GM18517 (cell line): Measurements from ENCODE around the gene TGFBR1.

Experiments
- ATAC-seq: cut with Tn5 transposase; IDR thresholded peaks from one replicate; pipeline ENCODE4 v1.9.1; 2021; ENCODE audit warnings: mild to moderate bottlenecking, moderate library complexity; ENCODE audit not compliant: unreplicated experiment

The TGFBR1 gene

DNA sequence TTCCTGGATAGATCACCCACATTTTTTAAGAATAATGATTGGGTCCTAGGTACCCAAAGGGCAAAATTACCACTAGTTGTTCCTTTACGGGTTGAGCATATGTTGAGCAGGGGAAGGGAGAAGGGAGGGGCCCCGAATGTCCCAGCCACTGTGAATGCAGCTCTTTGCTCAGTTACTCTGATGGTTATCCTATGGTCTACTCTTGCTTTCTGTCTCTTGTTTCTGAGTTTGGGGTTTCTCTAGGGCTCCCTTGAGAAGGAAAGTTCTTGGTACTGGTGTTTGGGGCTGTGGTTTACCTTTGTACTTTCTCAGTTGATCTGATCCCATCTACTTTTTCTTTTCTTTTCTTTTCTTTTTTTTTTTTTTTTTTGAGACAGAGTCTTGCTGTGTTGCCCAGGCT lies 61.2 kb downstream of the TGFBR1 start:
- ATAC-seq: no peak

DNA sequence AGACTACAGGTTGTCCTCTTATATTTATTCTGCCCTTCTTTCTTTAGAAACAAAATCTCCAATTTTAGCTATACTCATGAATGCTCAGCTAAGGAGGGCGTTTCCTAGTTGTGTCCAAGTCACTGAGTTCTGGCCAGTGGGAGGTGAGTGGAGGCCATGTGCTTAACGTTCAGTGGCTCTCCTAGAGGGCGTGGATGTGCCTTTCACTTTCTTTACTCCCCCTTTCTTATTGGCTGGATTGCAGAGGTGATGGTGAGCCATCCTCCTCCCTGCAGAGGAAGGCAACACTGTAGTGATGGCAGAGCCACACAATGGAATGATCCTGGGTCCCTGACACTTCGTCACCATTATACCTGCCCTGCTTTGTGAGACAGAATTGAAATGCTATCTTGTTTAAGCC lies 62.2 kb downstream of the TGFBR1 start:
- ATAC-seq: no peak

DNA sequence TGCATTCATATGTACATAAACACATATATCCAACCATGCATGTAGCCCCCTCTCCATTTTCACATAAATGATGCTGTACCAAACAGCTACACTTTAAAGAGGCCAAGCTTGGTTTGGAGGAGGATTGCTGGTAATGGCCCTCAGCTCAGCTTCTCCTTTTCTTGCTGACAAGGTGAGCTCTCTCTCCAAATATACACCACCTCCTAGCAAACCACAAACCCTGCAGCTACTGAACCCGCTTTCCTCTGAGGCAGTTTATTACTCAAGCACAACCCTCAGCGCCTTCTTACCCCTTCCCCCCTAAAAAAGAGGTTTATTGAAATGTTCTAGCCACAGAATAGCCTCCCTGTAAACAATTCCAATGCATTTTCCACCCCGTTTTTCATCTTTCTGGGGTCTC lies 62.8 kb downstream of the TGFBR1 start:
- no peak for ATAC-seq

DNA sequence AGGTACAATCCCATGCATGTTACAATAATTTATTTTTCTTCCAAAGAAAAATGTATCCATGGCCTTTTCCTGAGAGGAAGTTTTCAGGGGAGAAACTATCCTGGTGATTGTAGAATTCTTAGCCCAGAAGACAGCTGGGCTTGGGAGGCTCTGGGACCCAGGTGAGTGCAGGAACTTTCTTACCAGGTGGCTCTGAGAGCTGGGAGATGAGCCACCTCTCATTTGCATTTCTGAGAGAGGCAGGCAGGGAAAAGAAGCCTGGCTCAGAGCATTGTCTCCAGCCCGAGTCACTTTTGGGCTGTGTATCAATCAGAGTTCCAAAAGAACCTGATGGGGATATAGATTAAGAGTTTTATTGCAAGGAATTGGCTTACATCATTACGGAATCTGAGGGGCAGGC lies 64.2 kb downstream of the TGFBR1 start:
- no peak for ATAC-seq

DNA sequence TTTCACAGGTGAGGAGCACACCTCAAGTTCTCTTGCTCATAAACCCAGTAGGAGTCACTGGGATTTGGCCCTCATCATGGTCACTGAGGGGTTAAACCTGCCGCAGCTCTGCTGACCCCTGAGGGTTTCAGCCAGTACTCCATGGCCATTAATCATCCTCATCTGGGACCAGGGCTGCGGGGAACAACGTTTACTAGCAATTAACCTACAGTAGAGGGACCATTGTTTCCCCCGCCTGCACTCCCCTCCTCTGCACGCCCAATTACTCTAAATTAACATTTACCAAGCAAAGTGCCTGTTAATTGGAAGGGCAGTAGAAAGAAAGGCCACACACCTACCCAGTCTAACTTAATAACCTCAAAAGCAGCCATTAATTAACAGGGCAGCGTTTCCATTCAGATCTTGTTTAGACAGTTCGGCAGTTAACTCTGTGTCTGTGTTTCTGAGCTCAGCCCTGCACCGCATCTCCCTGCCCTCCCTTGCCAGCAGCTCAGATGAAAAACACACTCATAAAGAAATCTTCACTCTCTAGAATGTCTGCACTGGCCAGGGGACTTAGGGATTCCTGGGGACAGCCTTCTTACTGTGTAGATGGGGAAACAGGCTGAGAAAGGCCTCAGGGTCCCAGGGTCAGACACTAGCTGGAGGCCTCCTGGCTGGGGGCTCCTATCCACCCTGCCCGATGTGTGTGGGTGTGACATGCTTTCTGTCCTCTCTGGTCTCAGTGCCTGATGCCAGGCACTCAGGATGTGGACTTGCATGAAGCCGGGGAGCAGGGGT lies 65.3 kb downstream of the TGFBR1 start:
- no peak for ATAC-seq

DNA sequence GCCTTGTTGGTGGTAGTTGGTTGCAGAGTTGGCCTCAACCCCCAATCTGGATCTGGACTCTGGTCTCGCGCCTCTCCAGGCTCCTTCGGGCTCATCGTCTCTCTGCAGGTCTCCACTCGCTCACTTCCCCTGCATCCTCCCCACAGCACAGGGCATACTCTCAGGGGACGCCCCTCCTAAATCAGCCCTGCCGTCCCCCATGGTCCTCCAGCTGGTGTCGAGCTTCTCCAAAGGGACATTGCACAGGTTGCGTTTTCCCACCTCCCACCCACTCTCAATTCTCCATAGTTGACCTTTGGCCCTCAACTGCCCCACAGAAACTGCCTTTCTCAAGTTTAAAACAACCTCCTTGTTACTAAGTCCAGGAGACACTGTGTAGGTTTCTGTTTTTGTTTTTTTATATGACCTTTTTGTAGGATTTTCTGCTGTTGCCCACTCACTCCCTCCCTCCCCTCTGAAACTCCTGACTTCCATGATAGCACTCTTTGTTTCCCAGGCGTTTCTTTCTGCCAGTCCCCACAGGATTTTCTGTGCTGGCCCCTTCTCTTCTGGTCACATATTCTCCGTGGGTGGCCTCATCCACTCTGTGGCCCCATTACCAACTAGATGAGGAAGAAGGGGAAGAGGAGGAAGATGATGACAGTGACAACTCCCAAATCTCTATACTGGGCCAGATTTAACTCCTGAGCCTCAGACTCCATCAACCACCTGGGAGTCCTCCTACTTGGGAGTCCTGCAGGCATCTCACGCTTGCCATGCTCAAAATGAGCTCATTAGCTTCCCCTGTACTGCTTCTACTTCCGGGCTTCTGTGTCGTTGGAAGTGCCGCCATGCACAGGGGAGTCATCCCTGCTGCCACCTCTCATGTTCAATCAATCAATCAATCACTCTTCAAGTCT lies 66.6 kb downstream of the TGFBR1 start:
- no peak for ATAC-seq

DNA sequence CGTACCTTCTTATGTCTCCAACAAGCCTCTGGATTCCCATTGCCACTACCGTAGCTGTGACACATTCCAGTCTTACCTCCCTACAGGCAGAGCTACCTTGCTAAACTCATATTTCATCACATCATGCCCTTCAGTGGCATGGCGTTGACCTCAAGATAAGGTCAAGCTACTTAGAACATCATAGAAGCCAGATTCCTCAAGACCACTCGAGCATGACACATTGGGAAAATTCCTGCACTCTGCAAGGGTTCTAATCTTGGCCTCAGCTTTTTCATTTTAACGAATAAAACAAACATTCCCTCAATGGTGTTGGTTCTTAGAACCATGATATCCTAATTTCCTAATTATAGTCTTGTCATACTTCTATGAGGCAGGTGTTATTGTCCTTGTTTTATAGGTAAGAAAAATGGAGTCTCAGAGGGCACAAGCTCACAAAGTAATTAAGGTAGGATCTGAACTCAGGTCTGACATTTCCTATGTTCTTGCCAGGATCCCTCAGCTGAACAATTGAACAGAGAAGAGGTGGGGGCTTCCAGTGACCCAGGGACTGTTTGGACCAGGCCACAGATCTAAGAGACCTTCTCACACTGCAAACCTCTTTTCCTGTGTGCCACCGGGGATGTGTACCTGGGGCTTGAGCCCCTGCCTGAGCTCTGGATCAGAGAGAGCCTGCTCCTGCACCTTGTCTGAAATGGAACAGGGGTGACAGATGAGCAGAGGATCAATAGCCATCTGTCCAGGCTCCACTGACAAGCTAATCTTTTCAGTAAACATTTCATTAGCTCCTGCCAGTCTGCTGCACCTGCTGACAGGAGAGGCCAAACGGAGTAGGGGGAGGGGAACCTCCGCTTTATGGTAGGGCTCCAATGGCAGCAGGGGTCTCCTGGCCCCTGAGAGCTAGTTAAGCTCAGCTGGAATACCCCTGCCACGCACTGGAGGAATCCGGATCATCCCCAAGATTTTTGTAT lies 67.5 kb downstream of the TGFBR1 start:
- ATAC-seq: no peak

DNA sequence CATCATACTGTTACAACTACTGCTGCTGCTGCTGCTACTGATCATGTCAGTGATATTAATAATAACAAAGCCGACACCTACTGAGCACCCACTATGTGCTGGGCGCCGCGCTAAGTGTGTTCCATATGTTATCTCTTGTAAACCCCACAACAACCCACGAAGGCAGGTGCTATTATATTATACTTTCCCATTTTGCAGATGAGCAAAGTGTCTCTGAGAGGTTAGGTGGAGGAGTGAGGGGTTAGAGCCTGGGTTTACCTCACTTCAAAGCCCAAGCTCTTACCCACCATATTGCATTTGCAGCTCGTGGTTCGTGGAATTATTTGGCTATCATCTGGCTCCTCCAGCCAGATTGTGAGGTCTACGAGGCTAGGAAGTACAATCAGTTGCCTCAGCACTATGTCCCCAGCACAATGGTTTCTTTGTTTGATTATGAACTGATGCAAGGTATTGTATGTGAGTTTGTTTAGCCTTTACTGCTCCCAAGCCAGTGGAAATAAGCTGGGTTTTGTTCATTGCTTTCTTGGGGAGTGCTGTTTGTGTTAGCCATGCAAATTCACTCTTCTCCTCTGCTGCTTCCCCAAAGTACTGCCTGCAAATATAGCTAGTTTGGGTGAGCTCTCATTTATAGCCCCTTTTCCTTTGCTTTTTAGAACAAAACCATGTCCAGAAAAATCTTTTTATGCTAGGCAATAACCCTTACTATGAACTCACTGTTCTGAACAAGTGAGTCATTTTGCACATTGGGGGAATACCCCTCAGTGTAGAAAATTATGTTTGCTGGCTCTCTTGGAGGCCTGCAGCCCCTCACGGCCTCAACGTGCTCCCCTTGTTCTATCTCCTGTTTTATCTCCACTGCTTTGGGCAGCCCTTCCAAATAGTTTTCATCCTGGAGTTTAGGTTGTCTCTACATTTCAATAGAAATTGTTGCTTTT lies 68.9 kb downstream of the TGFBR1 start:
- ATAC-seq: no peak

DNA sequence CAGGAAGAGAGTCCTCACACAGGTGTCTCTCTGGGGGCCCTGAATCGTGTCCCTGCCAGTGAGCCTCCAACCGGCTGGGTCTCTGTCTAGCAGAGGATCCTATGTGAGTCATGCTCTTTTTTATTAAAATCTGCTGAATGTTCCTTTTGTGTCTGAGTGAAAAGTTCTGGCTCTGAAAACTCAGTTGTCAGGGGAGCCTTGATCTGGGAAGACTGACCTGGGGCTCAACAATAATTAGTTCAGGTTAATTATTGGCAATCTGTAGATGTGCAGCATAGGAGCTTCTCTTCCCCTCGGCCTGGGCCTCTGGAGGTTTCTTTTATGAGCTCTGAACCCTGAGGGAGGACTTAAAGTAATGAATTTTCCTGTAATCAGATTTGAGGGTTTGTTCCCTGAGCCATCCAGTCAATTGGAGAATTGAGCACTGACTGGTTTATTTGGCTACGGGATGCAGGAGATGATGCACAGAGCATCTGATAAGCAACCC lies 71.7 kb downstream of the TGFBR1 start:
- ATAC-seq: no peak

DNA sequence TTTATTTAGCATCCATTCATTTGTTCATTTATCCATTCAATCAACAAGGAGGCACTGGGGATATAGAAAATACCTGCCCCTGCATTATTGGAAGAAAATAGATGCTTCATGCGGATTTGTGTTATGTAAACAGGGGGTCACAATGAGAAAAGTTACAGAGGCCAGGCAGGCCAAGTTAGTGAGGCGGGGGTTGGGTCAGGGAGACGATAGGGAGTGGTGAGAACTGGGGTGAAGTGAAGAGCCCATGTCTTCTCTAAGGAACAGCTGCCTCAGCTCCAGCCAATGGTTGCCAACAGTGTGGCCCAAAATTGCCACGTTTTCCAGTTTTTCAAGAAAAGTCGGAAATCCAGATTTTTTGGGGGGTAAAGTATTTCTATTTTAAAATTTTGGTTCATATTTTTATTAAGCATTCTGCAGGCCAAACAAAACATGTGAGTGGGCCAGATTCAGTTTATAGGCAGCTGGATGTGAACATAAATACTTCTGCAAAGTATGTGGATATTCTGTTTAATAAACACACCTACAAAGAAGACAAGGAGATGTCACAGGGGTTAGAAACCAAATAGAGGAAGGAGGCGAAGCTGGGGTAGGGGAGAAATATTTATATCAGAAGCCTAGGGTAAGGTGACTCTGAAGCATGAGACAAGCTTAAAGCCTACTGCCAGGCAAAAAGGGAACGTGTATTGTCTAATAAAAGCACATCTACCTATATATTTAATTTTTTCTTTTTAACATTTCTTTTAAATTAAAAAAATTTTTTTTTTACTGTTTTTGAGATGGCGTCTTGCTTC lies 72.9 kb downstream of the TGFBR1 start:
- ATAC-seq: no peak

DNA sequence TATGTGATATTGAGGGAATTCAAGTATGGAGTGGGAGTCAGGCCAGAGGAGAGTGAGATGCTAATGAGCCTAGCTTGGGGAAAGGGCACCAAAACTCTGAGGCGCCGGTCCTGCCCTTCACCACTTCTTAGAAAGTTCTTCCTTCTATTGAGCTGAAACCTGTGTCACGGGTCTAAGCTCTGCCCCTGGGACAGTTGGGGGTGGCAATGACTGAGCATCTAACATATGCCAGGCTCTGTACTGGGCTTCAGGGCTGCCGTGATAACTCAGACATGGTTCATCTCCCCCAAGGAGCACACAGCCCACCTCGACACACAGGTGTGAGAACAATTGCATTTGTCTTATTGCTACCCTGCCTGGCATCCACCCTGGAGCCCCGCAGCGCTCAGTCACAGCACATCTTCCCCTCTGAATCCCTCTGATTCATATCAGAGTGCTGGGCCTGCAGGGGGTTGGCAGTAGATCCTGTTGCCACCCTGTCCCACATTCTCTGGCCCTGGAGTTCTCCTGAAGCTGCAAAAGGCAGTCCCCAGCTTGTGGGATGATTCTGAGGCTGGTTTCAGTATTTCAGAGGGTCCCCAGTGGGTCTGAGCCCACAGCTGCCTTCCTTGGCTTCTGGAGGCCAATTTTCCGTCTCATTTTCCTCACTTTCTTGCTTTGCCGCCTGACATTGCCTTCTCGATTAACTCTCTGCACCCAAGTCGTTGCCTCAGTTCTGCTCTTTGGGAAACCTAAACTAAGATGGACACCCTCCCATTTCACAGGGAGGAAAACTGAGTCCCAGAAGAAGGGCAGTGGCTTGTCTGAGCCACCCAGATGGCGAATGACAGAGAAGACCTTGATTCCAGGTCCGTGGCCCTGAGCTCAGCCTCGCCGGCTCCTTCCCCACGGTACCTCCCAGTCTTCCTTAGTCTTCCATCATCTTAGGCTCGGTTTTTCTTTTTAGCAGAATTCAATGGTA lies 74.3 kb downstream of the TGFBR1 start:
- ATAC-seq: no peak

DNA sequence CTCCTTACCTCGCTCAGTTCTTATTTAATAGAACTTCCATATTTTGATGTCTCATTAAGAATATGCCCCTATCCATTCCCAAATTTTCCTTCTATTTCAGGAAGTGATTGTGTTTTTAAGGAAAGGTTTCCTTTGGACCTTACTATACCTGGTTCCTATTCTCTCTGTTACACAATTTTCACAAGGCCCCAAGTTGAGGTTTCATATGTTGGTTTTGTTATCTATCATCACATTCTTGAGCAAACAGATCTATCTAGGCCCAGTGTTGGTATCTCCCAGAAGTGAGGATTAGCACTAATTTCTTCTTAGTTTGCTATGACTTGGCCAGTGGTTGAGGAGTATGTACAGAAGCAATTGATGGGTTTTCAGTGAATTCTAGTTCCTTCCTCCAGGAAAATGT lies 75.3 kb downstream of the TGFBR1 start:
- peak; percentile 44 for ATAC-seq

DNA sequence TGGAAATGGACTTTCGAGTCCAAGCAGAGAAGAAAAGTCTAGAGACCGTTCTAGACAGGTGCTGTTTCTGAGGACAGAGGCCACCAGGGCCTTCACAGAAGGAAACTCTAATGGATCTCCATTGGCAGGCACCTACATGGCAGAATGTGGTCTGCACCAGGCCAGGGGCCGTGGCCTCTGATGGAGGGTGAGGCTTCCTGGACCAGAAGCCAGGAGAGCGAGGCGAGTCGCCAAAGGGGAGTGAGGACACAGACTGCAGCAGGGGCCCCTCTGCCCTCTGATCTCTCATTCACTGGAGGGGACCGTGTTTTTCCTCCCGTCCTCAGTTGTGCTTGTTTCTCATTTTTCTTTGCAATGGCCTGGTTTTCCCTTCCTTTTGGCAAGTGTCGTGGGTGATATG lies 75.7 kb downstream of the TGFBR1 start:
- no peak for ATAC-seq

DNA sequence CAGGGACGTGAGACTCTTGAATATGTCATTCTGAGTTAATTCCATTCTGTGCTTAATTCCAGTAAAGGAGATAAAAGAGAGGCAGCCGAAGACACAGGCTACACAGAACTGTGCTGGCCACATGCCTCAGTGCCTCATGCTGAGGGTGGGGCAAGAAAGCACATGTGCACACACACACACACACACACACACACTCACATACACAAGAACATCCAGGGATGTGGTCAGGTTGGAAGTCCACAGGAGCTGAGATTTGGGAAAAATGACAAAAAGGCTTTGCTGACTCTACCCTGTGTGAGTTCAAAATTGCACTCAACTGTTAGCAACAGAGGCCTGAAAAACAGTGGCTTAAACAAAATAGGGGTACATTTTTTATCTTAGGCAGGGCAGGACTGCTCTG lies 76.3 kb downstream of the TGFBR1 start:
- ATAC-seq: no peak

DNA sequence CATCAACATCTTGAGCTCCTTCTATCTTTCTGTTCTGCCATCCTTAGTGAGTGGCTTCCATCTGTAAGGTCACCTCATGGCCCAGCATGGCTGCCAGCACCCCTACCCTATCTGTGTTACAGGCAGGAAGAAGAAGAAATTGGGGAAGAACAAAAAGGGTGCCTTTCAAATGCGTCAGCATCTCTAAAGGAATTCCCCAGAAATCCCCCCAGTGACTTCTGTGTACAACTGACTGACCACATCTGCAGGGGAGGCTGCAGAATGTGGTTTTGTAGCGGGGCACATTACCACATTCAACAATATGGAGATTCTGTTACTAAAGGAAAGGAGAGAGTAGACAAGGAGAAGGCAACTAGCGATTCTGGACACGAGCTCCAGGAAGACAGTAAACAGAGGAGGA lies 76.7 kb downstream of the TGFBR1 start:
- ATAC-seq: peak; percentile 56

DNA sequence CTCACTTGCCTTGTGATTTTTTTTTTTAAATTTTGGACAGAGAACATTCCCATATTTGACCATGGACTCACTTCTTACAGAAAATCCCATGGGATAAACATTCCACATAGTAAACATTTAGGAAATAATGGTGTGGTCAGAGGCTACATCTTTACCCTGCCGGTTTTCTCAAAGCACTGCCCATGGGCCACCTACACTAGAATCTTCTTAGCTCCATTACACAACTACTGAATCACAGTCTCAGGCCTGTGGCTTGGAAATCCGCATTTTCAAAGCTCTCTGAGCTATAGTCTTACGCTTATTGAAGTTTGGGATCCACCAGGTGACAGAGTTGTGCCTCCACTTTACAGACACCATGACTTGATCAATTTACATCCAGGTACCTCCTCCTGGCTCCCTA lies 77.4 kb downstream of the TGFBR1 start:
- ATAC-seq: no peak

DNA sequence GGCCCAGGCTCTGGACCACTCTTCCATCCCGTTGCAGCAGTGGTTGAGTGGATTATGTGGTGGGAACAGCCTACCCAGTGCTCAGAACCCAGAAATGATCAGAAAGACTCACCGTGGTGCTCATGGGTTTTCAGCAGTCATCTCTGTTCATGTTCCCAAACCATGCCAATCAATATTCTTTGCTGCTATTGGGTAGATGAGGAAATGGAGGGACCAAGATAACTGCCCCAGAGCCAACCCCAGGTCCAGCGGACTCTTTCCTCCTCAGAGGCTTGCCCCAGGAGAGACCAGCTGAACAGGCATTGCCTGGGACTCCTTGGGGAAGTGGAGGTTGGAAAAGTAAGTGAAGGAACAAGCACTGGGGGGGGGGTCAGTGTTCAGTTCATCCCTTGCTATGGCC lies 78.7 kb downstream of the TGFBR1 start:
- no peak for ATAC-seq

DNA sequence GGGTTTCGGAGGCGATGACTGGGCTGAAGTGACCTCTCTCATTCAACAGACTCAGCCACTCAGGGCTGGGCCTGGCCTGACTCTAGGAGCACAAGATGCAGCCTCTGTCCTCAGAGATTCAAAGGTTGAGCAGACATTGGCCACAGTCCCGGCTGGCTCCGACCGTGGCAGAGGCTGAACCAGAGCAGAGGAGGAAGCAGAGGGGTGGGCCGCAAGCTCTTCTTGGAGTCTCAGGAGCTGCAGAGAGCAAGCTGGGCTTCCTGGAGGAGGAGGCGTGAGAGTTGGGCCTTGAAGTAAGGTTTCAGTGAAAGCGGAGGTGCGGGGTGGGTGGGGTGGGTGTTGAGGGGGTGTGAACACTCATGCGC lies 79.2 kb downstream of the TGFBR1 start:
- ATAC-seq: no peak
